Measurements from ENCODE around the gene MYO18B. TPM values are rescaled to one million over a fixed set of nuclear protein-coding genes. Genes with fewer than 3 reads are reported as not detected.

Gene MYO18B
- total RNA-seq, 1 donor from 2014 or later, result not detected

- no peaks in the 10 kb centered on the region for H3K27me3 ChIP-seq
- no peak for DNase-seq (ENCODE audit: extremely low spot score in 2 of 2)
- H3K9me3 ChIP-seq, result no peaks in the 10 kb centered on the region
- no peak overlapping the region for H3K4me3 ChIP-seq
- intact Hi-C loops (cut with DNase I), result no loop called here
- H3K4me1 ChIP-seq, result no peaks in the 10 kb centered on the region
- H3K36me3 ChIP-seq, result no peaks in the 10 kb centered on the region
- no peak overlapping the region for H3K27ac ChIP-seq
- TF ChIP-seq POLR2AphosphoS5 (IDR thresholded peaks at IDR 0.05; ENCODE audit: insufficient read depth in 1 of 2, low read depth in 1 of 2) (no peak), POLR2A (IDR thresholded peaks at IDR 0.05) (no peak), CTCF (IDR thresholded peaks at IDR 0.05) (no peak)
Measured at GRCh38 chr22:25779426-25779825, 37.4 kb downstream of the MYO18B start.

GRCh38 chr22:25779890-25780289 is 37.9 kb downstream of the MYO18B start:
- TF ChIP-seq CTCF (IDR thresholded peaks at IDR 0.05) (no peak), POLR2A (IDR thresholded peaks at IDR 0.05) (no peak), POLR2AphosphoS5 (IDR thresholded peaks at IDR 0.05; ENCODE audit: insufficient read depth in 1 of 2, low read depth in 1 of 2) (no peak)
- intact Hi-C loops (cut with DNase I), result no loop called here

GRCh38 chr22:25780673-25781072 is 38.7 kb downstream of the MYO18B start:
- Histone ChIP-seq H3K4me3 (no peak overlapping the region), H3K36me3 (no peaks in the 10 kb centered on the region), H3K27ac (no peak overlapping the region), H3K27me3 (no peaks in the 10 kb centered on the region), H3K9me3 (no peaks in the 10 kb centered on the region), H3K4me1 (no peaks in the 10 kb centered on the region)
- intact Hi-C loops (cut with DNase I), result no loop called here
- no peak for DNase-seq (ENCODE audit: extremely low spot score in 2 of 2)
- TF ChIP-seq CTCF (IDR thresholded peaks at IDR 0.05) (no peak), POLR2AphosphoS5 (IDR thresholded peaks at IDR 0.05; ENCODE audit: insufficient read depth in 1 of 2, low read depth in 1 of 2) (no peak), POLR2A (IDR thresholded peaks at IDR 0.05) (no peak)

More at GRCh38 chr22:25779890-25780289, 37.9 kb downstream of the MYO18B start:
- H3K9me3 ChIP-seq, result no peaks in the 10 kb centered on the region
- no peaks in the 10 kb centered on the region for H3K36me3 ChIP-seq
- H3K4me3 ChIP-seq, result no peak overlapping the region
- H3K4me1 ChIP-seq, result no peaks in the 10 kb centered on the region
- no peak overlapping the region for H3K27ac ChIP-seq
- DNase-seq (ENCODE audit: extremely low spot score in 2 of 2), result no peak
- H3K27me3 ChIP-seq, result no peaks in the 10 kb centered on the region

- intact Hi-C loops (cut with DNase I), result no loop called here
- Histone ChIP-seq H3K27ac (no peak overlapping the region), H3K36me3 (no peaks in the 10 kb centered on the region), H3K9me3 (no peaks in the 10 kb centered on the region), H3K27me3 (no peaks in the 10 kb centered on the region), H3K4me1 (no peaks in the 10 kb centered on the region), H3K4me3 (no peak overlapping the region)
- no peak for TF ChIP-seq POLR2AphosphoS5 (IDR thresholded peaks at IDR 0.05; ENCODE audit: insufficient read depth in 1 of 2, low read depth in 1 of 2)
- TF ChIP-seq POLR2A (IDR thresholded peaks at IDR 0.05), result no peak
- no peak for DNase-seq (ENCODE audit: extremely low spot score in 2 of 2)
Measured at GRCh38 chr22:25781801-25782200, 39.8 kb downstream of the MYO18B start.

GRCh38 chr22:25782831-25783230 is 40.8 kb downstream of the MYO18B start:
- no peaks in the 10 kb centered on the region for H3K4me1 ChIP-seq
- no peaks in the 10 kb centered on the region for H3K36me3 ChIP-seq
- intact Hi-C loops (cut with DNase I), result no loop called here
- no peak overlapping the region for H3K27ac ChIP-seq
- TF ChIP-seq CTCF (IDR thresholded peaks at IDR 0.05) (no peak), POLR2AphosphoS5 (IDR thresholded peaks at IDR 0.05; ENCODE audit: insufficient read depth in 1 of 2, low read depth in 1 of 2) (no peak), POLR2A (IDR thresholded peaks at IDR 0.05) (no peak)
- H3K9me3 ChIP-seq, result no peaks in the 10 kb centered on the region
- no peak for DNase-seq (ENCODE audit: extremely low spot score in 2 of 2)
- H3K4me3 ChIP-seq, result no peak overlapping the region
- no peaks in the 10 kb centered on the region for H3K27me3 ChIP-seq

Measured in vagina (tissue), 2 donors.